NCI-H1436 (cell line): ENCODE data around the gene SEC14L5.
"Not testable (repeated sequence)": the region's sequence is repeated elsewhere in the genome, so short reads cannot be mapped to it uniquely, and the experiment has no call there.

ENCODE experiments used
- DNase-seq: peaks from one replicate; lab custom pipeline; 2025; lab: John Stamatoyannopoulos, UW

Gene SEC14L5

DNA sequence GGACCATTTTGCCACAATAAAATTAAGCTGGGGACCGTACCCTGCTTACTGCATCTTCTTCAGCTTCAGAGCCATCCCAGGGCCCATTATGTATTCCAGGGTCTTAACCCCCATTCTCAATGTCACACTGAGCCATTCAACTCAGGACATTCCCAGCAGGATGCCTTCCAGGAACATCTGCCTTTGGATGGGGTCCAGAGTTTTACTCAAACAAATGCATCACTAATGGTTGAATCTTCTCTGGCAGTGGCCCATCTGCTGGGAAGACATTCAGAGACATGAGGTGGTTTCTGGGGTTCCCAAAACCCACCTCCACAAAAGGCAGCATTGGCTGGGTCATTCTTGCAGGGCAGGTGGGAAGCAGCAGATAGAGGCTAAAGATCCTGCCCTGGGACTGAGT is 3.4 kb upstream of the SEC14L5 start:
- DNase-seq = no peak

DNA sequence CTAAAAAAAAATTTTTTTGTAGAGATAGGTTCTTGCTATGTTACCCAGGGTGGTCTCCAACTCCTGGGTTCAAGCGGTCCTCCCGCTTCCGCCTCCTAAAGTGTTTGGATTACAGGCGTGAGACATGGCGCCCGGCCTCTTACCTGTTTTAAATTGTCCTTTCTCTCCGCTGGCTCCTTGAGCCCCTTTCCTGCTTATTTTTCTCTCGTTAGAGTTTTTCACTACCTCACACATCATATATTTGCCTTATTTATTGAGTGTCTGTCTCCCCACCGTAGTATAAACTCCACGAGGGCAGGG is 760 bp upstream of the SEC14L5 start:
- DNase-seq = no peak

DNA sequence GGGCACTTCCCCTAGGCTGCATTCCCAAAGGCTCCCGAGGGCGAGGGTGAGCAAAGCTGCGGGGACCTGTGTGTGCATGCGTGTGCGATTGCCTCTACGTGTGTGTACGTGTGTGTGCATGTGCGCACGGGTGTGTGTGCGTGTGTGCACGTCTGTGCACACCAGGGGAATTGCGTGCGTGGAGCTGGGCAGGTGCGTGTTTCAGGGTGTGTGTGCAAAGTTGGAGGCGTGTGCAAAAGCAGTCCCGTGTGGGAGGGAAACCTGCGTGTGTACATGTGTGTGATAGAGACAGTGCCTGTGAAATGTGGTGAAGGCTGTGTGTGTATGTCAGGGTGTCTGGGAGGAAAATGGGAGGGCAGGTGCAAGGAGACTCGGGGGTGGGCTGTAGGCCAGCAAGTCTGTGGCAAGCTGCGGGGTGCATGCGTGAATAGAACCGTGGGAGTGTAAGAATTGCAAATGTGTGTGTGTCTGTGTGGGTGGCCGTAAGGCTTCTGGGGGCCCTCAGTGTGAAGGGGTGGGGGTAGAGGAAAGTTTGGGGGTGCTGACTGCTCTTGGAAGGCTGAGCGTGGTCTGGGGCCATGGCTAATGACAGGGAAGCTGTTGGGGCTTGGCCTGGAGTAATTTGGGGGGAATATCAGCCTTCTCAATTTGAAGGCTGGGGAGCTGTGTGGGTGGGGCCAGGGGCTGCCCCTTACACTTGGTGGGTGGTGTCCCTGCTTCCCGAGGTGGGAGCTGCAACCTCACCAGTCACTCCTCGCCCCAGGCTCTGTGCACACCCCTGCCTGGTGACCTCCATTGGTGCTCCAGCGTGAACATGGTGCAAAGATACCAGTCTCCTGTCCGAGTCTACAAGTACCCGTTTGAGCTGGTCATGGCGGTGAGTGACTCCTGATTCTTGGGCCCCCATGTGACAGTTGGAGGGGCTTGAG is 644 bp downstream of the SEC14L5 start:
- DNase-seq = no peak

DNA sequence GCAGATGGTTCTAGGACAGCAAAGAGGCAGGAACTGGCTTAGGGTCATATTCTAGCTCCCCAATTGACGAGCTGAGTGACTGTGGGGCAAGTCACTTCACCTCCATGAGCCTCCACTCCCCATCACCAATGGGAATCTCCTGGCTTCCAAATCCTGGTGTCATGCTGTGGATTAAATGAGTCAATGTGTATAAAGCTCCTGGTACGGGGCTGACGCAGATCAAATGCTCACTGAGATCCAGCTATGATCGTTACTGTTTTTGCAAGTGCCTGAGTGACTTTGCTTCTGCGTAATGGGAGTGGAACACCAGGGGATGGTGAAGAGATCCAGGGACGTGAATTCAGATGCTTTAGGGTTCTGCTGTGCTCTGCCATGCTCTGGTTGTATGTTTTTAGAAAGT is 2.4 kb downstream of the SEC14L5 start:
- no peak for DNase-seq

DNA sequence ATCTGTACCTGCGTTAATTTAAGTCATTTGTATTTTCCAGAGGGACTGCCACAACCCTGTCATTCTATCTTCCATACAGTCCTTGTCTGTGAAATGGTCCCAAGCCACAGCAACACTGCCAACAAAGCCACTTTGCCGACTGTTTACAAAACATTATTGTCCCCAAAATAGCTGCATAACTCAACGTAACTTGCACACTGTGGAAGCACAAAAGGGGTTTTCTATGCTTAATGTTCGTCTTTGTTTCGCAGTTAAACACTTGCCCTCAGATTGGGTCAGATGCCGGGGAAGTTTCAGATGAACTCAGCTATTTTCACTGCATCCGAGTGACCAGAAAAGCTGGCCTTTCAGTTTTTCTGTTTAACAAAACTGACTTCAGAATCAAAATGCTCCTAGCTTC is 4.6 kb downstream of the SEC14L5 start:
- no peak for DNase-seq

DNA sequence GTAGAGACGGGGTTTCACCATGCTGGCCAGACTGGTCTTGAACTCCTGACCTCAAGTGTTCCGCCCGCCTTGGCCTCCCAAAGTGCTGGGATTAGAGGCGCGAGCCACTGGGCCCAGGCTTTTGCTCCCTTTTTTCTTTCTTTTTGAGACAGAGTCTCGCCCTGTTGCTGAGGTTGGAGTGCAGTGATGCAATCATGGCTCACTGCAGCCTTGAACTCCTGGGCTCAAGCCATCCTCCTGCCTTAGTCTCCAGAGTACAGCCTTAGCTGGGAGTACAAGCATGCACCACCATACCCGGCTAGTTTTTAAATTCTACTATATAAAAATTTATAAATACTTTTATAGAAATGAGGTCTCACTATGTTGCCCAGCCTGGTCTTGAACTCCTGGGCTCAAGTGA is 5.4 kb downstream of the SEC14L5 start:
- DNase-seq = not testable (repeated sequence)

DNA sequence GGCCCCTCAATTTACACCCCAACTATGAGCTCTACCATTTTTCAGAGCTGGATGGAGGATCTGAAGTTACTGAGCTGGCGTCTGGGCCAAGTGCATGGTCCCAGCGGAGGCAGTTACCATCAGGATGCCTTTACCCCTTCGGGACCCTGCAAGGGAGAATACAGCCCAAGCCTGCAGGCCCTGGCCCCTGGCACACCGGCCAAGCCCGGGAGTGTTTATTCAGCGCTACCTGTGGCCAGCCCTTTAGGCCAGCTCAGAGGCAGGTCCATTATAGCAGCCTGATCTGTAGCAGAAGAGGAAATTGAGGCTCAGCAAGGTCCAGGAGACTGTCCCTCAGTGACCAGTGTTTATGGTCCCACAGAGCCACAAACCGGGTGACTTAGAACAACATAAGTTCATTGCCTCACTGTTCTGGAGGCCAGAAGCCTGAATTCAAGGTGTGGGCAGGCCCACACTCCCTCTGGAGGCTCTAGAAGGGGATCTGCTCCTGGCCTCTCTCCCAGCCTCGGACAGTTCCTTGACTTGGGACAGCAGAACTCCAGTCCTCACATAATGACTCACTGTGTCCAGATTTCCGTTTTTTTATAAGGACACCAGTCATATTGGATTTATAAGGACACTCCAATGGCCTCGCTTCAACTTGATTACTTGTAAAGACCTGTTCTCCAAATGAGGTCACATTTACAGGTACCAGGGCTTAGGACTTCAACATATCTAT is 8.8 kb downstream of the SEC14L5 start:
- no peak for DNase-seq

DNA sequence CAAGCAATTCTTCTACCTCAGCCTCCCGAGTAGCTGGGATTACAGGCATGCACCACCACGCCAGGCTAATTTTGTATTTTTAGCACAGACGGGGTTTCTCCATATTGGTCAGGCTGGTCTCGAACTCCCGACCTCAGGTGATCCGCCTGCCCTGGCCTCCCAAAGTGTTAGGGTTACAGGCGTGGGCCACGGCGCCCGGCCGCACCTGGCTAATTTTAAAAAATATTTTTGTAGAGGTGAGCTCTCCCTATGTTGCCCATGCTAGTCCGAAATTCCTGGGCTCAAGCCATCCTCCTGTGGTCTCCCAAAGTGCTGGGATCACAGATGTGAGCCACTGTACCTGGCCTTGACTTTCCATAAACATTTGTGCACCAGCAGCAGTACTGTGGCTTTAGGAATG is 10.1 kb downstream of the SEC14L5 start:
- not testable (repeated sequence) for DNase-seq

DNA sequence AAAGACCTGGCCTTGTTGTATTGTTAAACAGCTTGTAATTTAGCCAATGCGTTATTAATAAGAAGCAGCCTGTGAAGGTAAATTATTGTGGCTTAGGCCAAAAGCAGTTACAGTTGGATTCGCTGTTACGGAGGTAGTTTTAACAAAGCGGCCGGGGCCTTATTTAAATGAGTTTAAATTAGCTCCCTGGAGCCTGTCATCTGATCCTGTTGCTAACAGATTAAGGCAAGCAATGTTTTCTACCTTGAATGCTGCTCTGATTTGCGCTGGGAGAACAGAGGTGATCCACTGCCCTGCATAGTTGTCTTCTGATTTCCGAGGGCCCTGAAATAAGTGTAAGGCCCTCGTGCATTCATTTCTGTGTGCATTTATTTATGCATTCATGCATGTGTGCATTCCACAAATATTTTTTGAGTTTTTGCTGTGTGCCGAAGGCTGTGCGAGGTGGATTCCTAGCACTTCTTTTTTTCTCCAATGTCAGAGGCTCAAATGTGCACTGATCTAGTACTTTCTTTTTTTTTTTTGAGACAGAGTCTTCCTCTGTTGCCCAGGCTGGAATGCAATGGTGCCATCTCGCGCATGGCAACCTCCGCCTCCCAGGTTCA is 10.9 kb downstream of the SEC14L5 start:
- DNase-seq = peak; percentile 80

DNA sequence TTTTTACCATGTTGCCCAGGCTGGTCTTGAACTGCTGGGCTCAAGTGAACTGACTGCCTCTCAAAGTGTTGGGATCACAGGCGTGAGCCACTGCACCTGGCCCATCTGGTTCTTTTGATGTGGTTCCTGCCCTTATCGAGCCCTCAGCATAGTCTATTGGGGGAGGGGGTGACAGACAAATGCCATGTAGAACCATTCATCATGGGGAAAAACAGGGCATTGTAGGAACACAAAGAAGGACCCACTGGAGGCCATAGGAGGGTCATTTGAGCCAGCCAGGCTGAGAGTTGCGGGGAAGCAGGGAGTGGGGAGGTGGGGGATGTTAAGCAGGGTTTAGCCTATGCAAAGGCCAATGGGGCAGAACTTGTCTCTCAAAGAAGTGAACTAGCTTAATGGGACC is 11.9 kb downstream of the SEC14L5 start:
- DNase-seq = no peak

DNA sequence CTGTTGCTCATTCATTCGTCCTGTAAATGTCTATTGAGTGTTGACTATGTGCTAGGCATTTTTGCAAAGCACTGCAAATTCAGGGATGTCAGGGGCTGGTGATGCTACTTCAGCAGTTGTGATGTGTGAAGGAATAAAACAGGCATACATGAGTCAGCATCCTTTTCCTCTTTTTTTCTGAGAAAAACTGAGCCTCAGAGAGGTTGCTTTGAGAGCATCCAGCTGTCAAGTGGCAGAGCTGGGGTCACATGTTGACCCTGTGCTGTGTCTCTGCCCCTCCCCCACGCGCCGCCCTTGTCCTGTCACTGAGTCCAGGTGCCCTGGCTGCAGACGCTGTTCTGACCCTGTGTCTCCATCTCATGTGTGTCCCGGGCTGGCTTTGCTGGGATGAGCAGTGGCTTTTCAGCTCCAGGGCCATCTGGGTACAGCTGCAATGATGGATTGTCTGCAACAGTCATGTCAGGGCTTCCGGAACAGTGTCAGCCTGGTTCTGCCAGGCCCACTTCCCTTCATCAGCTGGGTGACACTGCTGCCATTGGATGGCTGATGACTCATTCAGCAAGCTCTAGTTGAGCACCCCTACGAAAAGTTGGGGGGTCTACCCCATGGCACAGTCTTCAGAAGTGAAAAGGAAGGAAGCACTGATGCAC is 14.9 kb downstream of the SEC14L5 start:
- DNase-seq = no peak

DNA sequence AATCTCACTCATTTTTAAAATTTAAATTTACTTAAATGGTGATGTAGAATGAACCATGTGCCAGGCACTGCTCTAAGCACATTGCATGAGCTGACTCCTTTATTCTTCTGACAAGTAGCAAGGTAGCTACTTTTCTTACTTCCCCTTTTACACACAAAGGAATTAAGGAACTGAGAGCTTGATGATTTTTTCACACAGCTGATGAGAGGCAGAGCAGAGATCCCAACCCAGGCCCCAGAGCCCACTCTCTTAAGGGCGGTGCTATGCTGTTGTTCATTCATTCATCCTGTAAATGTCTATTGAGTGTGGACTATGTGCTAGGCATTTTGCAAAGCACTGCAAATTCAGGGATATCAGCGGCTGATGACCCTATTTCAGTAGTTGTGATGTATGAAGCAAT is 17.9 kb downstream of the SEC14L5 start:
- DNase-seq = no peak

DNA sequence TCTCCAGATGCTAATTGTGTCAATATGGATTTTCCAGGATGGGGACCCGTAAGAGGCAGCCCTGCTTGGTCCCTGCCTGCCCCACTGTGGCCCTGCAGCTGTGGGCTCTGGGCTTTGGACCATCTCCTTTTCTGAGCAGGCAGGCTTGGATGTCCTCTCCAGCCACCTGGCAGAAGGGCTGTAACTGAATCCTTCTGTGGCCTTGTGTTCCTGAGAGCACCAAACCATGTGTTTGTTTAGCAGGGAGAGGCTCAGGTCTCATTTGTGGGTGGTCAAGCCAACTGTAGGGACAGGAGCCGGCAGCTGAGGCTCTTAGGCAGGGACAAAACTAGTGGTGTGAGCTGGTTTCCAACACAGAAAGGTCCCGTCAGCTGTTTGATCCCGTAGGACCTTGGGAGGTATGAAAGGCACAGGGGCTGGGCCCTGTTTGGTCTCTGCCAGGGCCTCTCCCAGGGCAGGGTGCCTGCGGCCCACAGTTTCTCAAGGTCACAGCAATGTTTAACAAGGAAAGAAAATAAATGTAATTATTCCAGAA is 18.5 kb downstream of the SEC14L5 start:
- DNase-seq = no peak

DNA sequence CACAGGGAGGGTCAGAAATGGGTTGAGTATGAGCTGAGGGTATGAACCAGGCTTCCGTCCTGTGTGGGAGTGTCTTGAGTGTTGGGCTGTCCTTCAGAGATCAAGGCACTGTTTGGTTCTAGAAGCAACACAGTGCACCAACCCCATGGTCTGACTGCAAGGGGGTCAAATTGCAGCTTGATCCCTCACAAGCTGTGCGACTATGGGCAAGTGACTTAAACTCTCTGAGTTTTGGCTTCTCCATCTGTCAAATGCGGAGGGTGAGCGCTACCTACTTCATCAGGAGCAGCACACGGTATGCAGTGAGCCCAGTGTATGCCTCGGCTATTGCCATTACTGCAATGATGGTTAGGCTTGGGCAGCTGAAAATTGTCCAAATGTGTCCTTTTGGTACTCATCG is 21.0 kb downstream of the SEC14L5 start:
- DNase-seq = no peak

DNA sequence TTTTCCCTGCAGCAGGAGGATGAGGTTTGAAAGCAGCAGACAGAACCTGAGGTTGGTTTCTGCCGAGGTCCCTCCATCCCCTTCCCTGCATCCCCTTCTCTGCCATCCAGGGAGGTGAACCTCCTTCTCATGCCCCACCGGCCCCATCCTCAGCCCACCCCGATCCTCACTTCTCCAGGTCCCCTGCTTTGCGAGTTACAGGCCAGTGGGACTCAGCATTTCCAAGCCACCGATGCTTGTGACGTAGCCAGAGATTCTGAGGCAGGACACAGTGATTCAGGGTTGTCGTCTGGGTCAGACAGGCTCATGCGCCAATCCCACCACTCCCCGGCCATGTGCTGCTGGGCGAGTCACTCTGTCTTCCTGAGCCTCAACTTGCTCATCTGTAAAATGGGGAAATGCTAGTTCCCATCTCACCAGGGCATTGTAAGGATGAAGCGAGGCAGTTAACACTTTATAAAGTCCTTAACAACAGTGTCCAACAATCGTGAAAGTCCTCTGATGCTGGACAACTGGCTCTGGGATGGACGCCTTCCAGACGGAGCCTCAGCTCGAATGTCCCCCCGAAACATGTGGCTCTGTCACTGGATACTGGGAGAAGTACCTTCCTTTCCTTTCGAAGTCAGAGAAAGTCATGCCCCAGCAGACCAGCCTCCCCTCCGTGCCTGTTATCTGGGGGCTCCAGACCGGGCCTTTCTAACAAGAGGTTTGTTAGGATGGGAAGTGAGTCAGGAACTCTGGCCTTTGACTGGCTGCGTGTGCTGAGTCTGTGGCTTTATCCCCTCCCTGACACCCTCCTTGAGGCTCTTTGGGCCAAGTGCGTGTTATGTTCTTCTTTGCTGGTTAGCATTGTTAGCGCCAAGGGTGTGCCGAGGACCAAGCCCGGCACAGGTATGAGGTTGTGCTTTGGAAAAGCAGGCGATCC is 21.9 kb downstream of the SEC14L5 start:
- no peak for DNase-seq

DNA sequence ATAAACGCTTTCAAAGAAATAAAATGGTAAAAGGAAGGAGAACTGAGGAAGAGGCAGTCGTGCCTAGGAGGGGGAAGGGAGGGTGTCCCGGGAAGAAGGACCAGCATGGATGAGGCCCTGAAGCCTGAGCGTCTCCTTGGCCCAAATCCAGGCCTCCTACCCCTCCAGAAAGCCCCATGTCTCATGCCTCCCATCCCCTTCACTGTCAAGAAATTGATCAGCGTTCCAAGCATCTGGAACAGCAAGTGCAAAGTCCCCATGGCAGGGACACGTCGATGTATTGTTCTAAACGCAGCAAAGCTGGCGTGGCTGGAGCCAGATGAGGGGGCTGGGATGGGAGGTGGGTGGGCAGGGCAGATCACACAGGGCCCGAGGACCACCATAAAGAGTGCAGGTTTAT is 22.6 kb downstream of the SEC14L5 start:
- DNase-seq = no peak

DNA sequence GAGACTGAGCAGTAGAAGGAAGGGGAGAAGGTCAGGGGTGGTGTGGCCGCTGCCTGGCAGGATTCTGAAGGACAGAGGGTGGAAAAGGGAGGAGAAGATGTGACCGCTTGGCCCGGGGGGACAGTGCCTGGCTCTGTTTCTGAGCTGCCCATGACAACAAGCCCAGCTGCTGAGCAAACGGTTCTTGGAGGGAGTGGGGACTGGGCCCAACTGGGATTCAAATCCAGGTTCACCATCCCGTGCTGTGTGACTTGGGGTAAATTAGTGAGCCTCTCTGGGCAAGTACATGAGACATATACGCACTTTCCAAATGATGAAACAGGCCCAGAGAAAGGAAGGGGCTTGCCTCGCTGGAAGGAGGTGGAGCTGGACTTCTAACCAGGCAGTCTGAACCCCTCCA is 23.3 kb downstream of the SEC14L5 start:
- DNase-seq = no peak

DNA sequence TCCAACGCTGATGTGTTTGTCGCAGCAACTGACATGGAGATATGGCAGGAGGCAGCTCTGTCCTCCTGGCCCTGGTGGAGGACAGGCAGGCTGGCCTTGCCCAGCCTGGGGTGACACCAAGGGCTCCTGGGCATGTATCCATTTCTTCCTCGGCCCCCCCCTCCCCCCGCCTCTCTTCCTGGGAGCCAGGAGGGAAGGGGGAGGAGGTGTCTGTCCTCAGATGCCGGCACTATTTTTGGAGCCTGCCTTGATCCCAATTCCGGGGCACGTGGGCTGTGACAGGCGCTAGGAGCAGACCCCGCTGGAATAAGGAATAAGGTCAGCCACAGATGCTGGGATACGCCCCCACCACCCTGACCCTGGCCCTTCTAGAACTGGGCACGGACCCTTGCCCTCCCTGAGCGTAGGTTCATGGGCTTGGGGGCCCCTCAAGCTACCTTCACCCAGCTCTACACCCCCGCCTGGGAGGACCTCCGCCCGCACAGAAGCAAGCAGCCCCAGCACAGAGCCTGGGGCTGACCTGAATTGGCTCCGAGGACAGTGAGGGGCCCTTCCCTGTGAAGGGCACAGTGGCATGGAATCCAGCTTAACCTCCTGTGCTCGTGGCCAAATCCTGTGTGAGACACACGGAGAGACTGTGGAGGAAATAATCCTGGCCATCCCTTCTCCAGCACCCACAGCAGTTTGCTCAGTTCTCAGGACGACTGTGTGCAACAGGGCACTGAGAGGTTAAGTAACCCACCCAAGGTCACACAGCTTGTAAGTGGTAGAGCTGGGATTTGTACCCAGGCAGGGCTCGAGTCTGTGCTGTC is 24.1 kb downstream of the SEC14L5 start:
- DNase-seq = no peak

DNA sequence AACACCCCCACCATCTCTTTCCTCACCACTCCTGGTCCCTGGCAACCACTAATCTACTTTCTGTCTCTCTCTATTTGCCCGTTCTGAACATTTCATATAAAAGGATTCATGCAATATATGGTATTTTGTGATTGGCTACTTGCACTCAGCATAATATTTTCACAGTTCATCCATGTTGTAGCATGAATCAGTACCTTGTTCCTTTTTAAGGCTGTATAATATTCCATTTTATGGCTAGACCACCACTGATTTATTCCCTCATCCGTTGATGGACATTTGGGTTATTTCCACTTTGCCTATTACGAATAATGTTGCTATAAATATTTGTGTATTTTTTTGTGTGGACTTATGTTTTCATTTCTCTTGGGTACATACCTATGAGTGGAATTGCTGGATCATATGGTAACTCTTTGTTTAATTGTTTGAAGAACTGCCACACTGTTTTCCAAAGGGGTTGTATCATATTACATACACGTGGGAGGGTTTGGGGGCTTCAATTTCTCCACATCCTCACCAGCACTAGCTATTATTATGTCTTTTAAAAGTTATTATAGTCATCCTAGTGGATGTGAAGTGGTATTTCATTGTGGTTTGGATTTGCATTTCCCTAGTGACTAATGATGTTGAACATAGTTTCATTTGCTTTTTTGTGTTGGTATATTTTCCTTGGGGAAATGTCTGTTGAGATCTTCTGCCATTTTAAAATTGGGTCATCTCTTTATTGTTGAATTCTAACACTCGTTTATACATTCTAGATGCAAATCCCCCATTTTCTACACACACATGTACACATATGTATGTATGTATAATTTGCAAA is 26.3 kb downstream of the SEC14L5 start:
- no peak for DNase-seq

DNA sequence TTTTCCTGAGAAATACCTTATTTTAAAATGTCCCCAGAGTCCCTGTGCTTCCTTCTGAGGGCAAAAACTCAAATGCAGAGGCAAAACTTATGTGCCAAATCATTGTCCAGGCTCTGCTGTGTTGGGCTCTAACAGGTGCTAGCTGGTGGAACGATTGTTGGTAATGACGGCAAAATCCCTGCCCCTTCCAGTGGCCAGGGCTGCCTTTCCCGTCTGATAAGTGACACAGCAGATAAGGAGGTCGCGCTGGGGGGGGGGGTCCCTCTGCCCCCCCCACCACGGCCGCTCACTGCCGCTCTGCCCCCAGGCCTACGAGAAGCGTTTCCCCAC is 29.1 kb downstream of the SEC14L5 start:
- no peak for DNase-seq
